Ishikawa (cell line): ENCODE results near the gene CHMP6.
A peak's percentile ranks its signal among the peaks of the same experiment; 100 is the strongest.

Source experiments
- CEBPB ChIP-seq: IDR thresholded peaks from 2 replicates; pipeline ENCODE4 v1.6.1; 2012
- CREB1 ChIP-seq: IDR thresholded peaks from 2 replicates; pipeline ENCODE4 v1.6.1; 2012; ENCODE audit warnings: low read depth
- EGR1 ChIP-seq: IDR thresholded peaks from 2 replicates; pipeline ENCODE4 v1.6.1; 2012
- EP300 ChIP-seq: IDR thresholded peaks from 2 replicates; pipeline ENCODE4 v1.6.1; 2012; ENCODE audit warnings: borderline replicate concordance
- FOXM1 ChIP-seq: IDR thresholded peaks from 2 replicates; pipeline ENCODE4 v1.6.1; 2012; ENCODE audit warnings: low read depth, borderline replicate concordance
- NFIC ChIP-seq: IDR thresholded peaks from 2 replicates; pipeline ENCODE4 v1.6.1; 2012
- RAD21 ChIP-seq: IDR thresholded peaks from 2 replicates; pipeline ENCODE4 v1.6.1; 2012; ENCODE audit warnings: low read depth
- TAF1 ChIP-seq: IDR thresholded peaks from 2 replicates; pipeline ENCODE4 v1.6.1; 2012; ENCODE audit warnings: low read depth, mild to moderate bottlenecking
- TCF12 ChIP-seq: IDR thresholded peaks from 2 replicates; pipeline ENCODE4 v1.6.1; 2012; ENCODE audit warnings: low read depth
- TEAD4 ChIP-seq: IDR thresholded peaks from 2 replicates; pipeline ENCODE4 v1.6.1; 2012
- YY1 ChIP-seq: IDR thresholded peaks from 2 replicates; pipeline ENCODE4 v1.6.1; 2012; ENCODE audit warnings: low read depth
- ZBTB7A ChIP-seq: IDR thresholded peaks from 2 replicates; pipeline ENCODE4 v1.6.1; 2012; ENCODE audit warnings: low read depth
- TF ChIP-seq, protein P1 (sequence below): IDR thresholded peaks from 2 replicates; pipeline ENCODE4 v1.6.1; 2012
- TF ChIP-seq, protein P2 (sequence below): IDR thresholded peaks from 2 replicates; pipeline ENCODE4 v1.6.1; 2012; ENCODE audit warnings: low read depth, mild to moderate bottlenecking
- TF ChIP-seq, protein P3 (sequence below): IDR thresholded peaks from 2 replicates; pipeline ENCODE4 v1.6.1; 2012

CHMP6 gene

DNA sequence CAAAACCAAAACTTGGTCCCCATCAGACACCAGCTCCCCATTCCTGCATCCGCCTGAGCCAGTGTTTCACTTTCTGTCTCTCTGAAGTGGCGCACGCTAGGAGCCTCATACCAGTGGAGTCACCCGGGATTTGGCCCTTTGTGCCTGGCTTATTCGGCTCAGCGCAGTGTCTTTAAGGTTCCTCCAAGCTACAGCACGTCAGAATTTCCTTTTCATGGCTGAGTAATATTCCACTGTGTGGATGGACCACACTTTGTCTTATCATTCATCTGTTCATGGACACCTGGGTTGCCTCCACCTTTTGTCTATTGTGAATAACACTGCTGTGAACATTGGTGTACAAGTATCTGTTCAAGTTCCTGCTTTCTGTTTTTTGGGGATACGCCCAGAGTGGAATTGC lies 45.2 kb upstream of the CHMP6 start:
- TF ChIP-seq YY1 (no peak), FOXM1 (no peak), NFIC (no peak)
- TF ChIP-seq, protein P1, sequence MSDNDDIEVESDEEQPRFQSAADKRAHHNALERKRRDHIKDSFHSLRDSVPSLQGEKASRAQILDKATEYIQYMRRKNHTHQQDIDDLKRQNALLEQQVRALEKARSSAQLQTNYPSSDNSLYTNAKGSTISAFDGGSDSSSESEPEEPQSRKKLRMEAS: no peak

DNA sequence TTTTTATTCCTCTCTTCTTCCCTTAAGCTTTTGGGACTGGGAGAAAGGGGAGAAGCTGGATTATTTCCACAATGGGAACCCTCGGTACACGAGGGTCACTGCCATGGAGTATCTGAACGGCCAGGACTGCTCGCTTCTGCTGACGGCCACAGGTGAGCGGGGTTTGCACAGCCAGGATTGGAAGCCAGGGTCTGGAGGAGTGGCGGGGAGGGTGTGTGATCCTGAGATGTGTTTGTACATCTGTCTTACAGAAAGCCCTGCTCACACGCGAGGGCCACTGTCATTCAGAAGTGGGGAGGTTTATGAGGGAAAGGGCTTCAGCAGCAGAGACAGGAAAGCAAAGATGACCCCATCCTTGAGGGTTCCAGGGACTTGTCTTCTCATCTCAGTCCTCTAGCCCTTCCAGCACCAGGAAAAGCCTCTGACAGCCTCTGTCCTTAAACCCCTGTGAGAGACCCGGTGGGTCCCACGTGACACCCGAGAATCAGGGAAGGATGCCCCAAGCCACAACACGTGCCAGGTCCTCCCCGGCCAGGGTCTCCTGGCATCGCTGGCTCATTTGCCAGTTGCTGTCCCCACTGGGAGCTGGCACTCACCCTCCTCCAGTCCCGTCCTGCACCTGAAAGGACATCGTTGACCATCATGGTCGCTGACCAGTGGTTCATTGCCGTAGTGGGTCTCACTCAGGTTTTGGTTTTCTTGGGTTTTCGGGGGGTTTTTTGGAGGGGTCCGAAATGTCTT lies 44.3 kb upstream of the CHMP6 start:
- TF ChIP-seq, protein P1: no peak
- TF ChIP-seq ZBTB7A: no peak
- no peak for TF ChIP-seq EP300
- TF ChIP-seq, protein P2, sequence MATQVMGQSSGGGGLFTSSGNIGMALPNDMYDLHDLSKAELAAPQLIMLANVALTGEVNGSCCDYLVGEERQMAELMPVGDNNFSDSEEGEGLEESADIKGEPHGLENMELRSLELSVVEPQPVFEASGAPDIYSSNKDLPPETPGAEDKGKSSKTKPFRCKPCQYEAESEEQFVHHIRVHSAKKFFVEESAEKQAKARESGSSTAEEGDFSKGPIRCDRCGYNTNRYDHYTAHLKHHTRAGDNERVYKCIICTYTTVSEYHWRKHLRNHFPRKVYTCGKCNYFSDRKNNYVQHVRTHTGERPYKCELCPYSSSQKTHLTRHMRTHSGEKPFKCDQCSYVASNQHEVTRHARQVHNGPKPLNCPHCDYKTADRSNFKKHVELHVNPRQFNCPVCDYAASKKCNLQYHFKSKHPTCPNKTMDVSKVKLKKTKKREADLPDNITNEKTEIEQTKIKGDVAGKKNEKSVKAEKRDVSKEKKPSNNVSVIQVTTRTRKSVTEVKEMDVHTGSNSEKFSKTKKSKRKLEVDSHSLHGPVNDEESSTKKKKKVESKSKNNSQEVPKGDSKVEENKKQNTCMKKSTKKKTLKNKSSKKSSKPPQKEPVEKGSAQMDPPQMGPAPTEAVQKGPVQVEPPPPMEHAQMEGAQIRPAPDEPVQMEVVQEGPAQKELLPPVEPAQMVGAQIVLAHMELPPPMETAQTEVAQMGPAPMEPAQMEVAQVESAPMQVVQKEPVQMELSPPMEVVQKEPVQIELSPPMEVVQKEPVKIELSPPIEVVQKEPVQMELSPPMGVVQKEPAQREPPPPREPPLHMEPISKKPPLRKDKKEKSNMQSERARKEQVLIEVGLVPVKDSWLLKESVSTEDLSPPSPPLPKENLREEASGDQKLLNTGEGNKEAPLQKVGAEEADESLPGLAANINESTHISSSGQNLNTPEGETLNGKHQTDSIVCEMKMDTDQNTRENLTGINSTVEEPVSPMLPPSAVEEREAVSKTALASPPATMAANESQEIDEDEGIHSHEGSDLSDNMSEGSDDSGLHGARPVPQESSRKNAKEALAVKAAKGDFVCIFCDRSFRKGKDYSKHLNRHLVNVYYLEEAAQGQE: no peak
- TF ChIP-seq TCF12: no peak
- TF ChIP-seq YY1: no peak
- TF ChIP-seq TAF1: no peak
- TF ChIP-seq RAD21: no peak
- TF ChIP-seq, protein P3, sequence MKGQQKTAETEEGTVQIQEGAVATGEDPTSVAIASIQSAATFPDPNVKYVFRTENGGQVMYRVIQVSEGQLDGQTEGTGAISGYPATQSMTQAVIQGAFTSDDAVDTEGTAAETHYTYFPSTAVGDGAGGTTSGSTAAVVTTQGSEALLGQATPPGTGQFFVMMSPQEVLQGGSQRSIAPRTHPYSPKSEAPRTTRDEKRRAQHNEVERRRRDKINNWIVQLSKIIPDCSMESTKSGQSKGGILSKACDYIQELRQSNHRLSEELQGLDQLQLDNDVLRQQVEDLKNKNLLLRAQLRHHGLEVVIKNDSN: no peak
- no peak for TF ChIP-seq EGR1
- no peak for TF ChIP-seq TEAD4
- no peak for TF ChIP-seq FOXM1
- no peak for TF ChIP-seq NFIC
- no peak for TF ChIP-seq CEBPB
- no peak for TF ChIP-seq CREB1

DNA sequence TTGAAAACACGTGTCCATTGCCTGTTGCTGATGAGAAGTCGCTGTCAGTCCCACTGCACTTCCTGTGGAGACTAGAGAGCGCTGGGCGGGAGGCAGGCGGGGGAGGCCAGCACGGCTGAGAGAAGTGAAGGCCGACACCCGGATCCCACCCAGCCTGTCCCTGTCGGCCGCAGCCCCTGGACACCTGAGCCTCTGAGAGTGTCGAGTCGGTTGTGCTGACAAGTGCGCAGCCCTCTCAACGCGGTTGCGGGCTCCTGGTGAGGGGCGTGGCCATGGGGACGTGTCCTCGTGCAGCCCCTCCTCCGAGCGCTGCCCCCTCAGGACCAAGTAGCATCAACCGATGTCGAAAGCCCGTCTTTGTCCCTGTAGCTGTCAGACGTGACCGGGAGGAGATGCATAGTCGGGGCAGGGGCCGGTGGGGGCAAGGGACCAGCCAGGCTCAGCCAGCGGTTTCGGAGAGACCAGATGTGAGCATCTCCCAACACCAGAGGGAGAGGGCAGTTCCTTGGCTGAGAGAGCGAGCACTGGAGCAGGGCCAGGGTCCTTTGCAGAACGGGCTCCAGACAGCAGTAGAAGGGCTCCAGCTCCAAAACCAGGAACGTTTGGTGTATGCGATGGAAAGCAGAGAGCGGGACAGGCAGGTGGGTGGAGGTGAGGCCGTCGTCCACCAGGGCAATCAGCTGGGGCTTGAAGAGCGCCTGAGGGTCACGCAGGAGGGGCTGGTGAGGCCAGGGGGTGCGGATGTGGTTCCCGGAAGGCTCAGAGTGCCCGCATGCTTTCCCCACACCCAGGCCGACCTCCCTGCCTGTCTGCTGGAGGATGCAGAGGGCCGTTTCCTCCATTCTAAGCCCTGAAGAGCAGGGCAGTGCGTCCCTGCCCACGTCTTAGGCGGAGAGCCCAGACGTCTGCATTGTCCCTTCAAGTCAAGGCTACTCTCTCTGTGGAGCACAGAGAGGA lies 43.3 kb upstream of the CHMP6 start:
- TF ChIP-seq YY1: no peak
- no peak for TF ChIP-seq EP300
- TF ChIP-seq CREB1: no peak
- TF ChIP-seq, protein P3: no peak
- TF ChIP-seq CEBPB: no peak
- TF ChIP-seq, protein P1: no peak
- no peak for TF ChIP-seq TCF12
- TF ChIP-seq TEAD4: no peak
- TF ChIP-seq FOXM1: no peak
- TF ChIP-seq EGR1: no peak
- TF ChIP-seq TAF1: no peak
- TF ChIP-seq, protein P2: no peak
- TF ChIP-seq ZBTB7A: no peak
- no peak for TF ChIP-seq RAD21
- TF ChIP-seq NFIC: no peak

DNA sequence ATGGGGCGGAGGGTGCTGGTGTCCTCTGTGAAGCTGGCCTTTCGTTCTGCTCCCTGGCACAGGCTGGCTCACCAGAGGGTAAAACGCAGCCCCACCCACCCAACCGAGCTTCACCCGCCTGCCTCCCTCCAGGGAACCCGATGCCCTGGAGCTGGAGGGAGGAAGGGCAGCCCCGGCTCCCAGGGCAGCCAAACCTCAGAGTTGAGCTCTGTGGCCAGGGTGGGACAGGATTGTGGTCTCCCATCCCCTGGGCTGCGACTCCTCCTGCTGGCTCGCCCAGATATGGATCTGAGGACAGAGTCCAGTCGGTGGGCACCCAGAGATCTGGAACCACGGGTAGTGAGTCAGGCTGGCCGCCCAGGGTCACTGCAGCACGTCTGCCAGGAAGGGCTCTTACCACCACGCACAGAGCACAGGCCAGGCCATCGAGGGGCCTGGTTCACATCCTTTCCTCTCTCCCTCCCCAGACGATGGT lies 42.6 kb upstream of the CHMP6 start:
- peak; percentile 6; the same call in 1 of the 2 replicates for TF ChIP-seq RAD21
- TF ChIP-seq TEAD4: no peak

DNA sequence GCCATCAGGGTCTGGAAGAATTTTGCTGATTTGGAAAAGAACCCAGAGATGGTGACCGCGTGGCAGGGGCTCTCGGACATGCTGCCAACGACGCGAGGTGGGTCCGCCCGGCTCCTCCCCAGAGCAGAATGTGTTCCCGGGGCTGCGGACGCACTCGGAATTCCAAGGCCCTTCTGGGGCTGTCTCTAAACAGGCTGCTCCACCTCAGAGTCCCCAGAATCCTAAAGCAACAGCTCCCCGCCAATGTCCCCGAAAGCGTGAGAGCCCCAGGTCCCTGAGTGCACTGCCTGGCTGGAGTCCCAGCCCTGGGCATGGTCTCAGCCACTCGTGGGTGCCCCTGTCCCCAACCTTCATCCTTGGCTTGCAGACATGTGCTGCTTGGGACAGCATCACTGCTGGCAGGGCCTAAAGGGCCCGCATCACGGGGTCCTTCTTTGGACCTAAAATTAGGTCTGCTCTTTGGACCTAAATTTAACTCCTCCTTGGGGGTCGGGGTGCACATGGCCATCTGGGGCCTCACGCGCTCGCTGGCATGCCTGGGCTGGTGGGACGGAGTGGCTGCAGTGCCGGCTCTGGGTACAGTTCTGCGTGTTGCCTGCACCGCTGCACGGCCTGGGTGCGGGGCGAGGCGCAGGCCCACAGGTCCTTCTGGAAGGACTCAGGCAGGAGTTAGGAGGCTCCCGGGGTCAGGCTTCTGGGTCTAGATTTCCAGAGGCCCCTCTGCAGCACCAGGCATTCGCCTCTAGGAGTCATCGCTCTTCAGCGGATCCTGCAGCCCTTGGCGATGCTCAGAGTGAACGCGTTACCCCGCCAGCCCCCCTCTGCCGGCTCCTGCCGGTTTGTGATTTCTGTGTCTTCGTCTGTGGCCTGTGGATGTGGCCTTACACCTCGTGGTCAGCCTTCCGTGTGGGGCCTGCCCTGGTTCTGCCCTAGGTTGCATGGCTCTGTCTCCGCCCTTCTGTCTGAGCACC lies 41.9 kb upstream of the CHMP6 start:
- TF ChIP-seq, protein P3: no peak
- TF ChIP-seq TCF12: no peak
- no peak for TF ChIP-seq YY1
- TF ChIP-seq, protein P2: no peak
- no peak for TF ChIP-seq CEBPB
- no peak for TF ChIP-seq TAF1
- no peak for TF ChIP-seq NFIC
